Measurements from ENCODE around the gene TEKT2.

The TEKT2 gene

GRCh38 chr1:36098650-36099365, 14.9 kb downstream of the TEKT2 start:
- H2AFZ ChIP-seq (ENCODE audit: low read depth, low read length) = no peak overlapping the region; the same call in 1 of the 2 replicates
- no peaks in the 10 kb centered on the region for H3K79me2 ChIP-seq (ENCODE audit: low read length)
- no peaks in the 10 kb centered on the region for H3K9me3 ChIP-seq (ENCODE audit: insufficient read depth, low read length)
- H3K4me3 ChIP-seq (ENCODE audit: low read length) = no peak overlapping the region
- peaks cover 3% of the 10 kb centered on the region; the same call in 1 of the 2 replicates for H3K4me1 ChIP-seq (ENCODE audit: low read length)
- TF ChIP-seq, protein P1, sequence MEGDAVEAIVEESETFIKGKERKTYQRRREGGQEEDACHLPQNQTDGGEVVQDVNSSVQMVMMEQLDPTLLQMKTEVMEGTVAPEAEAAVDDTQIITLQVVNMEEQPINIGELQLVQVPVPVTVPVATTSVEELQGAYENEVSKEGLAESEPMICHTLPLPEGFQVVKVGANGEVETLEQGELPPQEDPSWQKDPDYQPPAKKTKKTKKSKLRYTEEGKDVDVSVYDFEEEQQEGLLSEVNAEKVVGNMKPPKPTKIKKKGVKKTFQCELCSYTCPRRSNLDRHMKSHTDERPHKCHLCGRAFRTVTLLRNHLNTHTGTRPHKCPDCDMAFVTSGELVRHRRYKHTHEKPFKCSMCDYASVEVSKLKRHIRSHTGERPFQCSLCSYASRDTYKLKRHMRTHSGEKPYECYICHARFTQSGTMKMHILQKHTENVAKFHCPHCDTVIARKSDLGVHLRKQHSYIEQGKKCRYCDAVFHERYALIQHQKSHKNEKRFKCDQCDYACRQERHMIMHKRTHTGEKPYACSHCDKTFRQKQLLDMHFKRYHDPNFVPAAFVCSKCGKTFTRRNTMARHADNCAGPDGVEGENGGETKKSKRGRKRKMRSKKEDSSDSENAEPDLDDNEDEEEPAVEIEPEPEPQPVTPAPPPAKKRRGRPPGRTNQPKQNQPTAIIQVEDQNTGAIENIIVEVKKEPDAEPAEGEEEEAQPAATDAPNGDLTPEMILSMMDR (IDR thresholded peaks at IDR 0.05; ENCODE audit: low read depth, low read length) = no peak
- no peak for TF ChIP-seq EZH2phosphoT487 (IDR thresholded peaks at IDR 0.05; ENCODE audit: low read depth)
- no peaks in the 10 kb centered on the region for H4K20me1 ChIP-seq (ENCODE audit: insufficient read depth, low read length)
- no peak overlapping the region for H3K27ac ChIP-seq (ENCODE audit: low read length)
- no peaks in the 10 kb centered on the region for H3K27me3 ChIP-seq (ENCODE audit: low read depth, low read length)
- peaks cover 7% of the 10 kb centered on the region for H3K36me3 ChIP-seq (replicated peaks; ENCODE audit: low read depth, low read length)
- no peak overlapping the region for H3K4me2 ChIP-seq (ENCODE audit: low read length)
- H3K9ac ChIP-seq (ENCODE audit: low read length) = no peak overlapping the region

- H3K27me3 ChIP-seq (ENCODE audit: low read depth, low read length) = no peaks in the 10 kb centered on the region
- H3K9ac ChIP-seq (ENCODE audit: low read length) = no peak overlapping the region
- peak overlapping the region; percentile 56; the same call in 1 of the 2 replicates for H2AFZ ChIP-seq (ENCODE audit: low read depth, low read length)
- TF ChIP-seq EZH2phosphoT487 (IDR thresholded peaks at IDR 0.05; ENCODE audit: low read depth) = no peak
- TF ChIP-seq, protein P1 (IDR thresholded peaks at IDR 0.05; ENCODE audit: low read depth, low read length) = peak; percentile 78
- no peaks in the 10 kb centered on the region for H3K36me3 ChIP-seq (replicated peaks; ENCODE audit: low read depth, low read length)
- no peaks in the 10 kb centered on the region for H4K20me1 ChIP-seq (ENCODE audit: insufficient read depth, low read length)
- H3K4me1 ChIP-seq (ENCODE audit: low read length) = peaks cover 3% of the 10 kb centered on the region; the same call in 1 of the 2 replicates
- H3K27ac ChIP-seq (ENCODE audit: low read length) = no peak overlapping the region
- peak overlapping the region; percentile 62 for H3K4me3 ChIP-seq (ENCODE audit: low read length)
- no peaks in the 10 kb centered on the region for H3K9me3 ChIP-seq (ENCODE audit: insufficient read depth, low read length)
- peak overlapping the region; percentile 80 for H3K4me2 ChIP-seq (ENCODE audit: low read length)
- no peaks in the 10 kb centered on the region for H3K79me2 ChIP-seq (ENCODE audit: low read length)
Observed at GRCh38 chr1:36099681-36100341, 15.9 kb downstream of the TEKT2 start.

DNA sequence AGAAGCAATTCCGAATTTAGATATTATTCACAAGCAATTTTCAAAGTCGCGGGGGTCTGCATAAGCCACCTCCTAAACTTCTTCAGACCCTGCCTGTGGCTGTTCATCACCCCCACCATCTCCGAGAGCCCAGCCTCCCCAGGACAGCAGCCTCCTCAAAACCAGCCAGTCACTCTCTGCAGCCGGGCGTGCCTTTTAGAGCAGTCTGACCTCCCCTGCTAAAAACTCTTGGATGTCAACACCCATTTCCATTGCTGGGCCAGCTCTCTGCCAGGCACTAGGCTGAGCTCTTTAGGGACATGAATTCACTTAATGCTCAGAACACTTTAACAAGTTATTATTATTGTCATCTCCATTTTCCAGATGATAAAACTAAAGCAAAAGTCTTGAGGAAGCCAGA, 16.5 kb downstream of the TEKT2 start:
- Histone ChIP-seq H3K4me2 (ENCODE audit: low read length) (peak overlapping the region; percentile 80), H3K27me3 (ENCODE audit: low read depth, low read length) (no peaks in the 10 kb centered on the region), H3K9ac (ENCODE audit: low read length) (no peak overlapping the region), H3K4me3 (ENCODE audit: low read length) (peak overlapping the region; percentile 62), H3K27ac (ENCODE audit: low read length) (no peak overlapping the region), H3K36me3 (replicated peaks; ENCODE audit: low read depth, low read length) (no peaks in the 10 kb centered on the region), H2AFZ (ENCODE audit: low read depth, low read length) (peak overlapping the region; percentile 56; the same call in 1 of the 2 replicates), H3K9me3 (ENCODE audit: insufficient read depth, low read length) (no peaks in the 10 kb centered on the region), H3K4me1 (ENCODE audit: low read length) (peaks cover 3% of the 10 kb centered on the region; the same call in 1 of the 2 replicates), H3K79me2 (ENCODE audit: low read length) (no peaks in the 10 kb centered on the region), H4K20me1 (ENCODE audit: insufficient read depth, low read length) (no peaks in the 10 kb centered on the region)
- TF ChIP-seq, protein P1 (IDR thresholded peaks at IDR 0.05; ENCODE audit: low read depth, low read length) = no peak

DNA sequence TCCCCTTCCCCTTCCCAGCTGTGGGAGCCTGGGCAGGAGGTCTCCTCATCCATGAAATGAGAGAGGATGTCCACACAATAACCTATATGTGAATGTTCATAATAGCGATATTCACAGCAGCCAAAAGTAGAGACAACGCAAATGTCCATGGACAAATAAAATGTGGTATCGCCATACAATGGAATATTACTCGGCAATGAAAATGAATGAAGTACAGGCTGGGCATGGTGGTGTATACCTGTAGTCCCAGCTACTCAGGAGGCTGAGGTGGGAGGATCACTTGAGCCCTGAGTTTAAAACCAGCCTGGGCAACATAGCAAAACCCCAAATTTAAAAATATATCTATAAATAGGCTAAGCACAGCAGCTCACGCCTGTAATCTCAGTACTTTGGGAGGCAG, 17.7 kb downstream of the TEKT2 start:
- H3K4me2 ChIP-seq (ENCODE audit: low read length) = no peak overlapping the region
- no peak overlapping the region for H3K4me3 ChIP-seq (ENCODE audit: low read length)
- no peaks in the 10 kb centered on the region for H3K9me3 ChIP-seq (ENCODE audit: insufficient read depth, low read length)
- TF ChIP-seq EZH2phosphoT487 (IDR thresholded peaks at IDR 0.05; ENCODE audit: low read depth) = no peak
- TF ChIP-seq, protein P1 (IDR thresholded peaks at IDR 0.05; ENCODE audit: low read depth, low read length) = no peak
- H3K36me3 ChIP-seq (replicated peaks; ENCODE audit: low read depth, low read length) = no peaks in the 10 kb centered on the region
- H3K27ac ChIP-seq (ENCODE audit: low read length) = no peak overlapping the region
- H3K79me2 ChIP-seq (ENCODE audit: low read length) = no peaks in the 10 kb centered on the region
- no peaks in the 10 kb centered on the region for H4K20me1 ChIP-seq (ENCODE audit: insufficient read depth, low read length)
- H3K4me1 ChIP-seq (ENCODE audit: low read length) = peaks cover 3% of the 10 kb centered on the region; the same call in 1 of the 2 replicates
- H3K27me3 ChIP-seq (ENCODE audit: low read depth, low read length) = no peaks in the 10 kb centered on the region
- no peak overlapping the region for H2AFZ ChIP-seq (ENCODE audit: low read depth, low read length)
- H3K9ac ChIP-seq (ENCODE audit: low read length) = no peak overlapping the region

Measured in OCI-LY3 (cell line).